GM12891 (cell line): ENCODE measurements around the gene OR51G2.

ENCODE experiments used
- PAX5 ChIP-seq: IDR thresholded peaks from 2 replicates; pipeline ENCODE4 v1.6.1; 2011; ENCODE audit warnings: low read length, moderate library complexity, mild to moderate bottlenecking; ENCODE audit not compliant: insufficient read depth, severe bottlenecking
- POLR2A ChIP-seq: IDR thresholded peaks from 2 replicates; pipeline ENCODE4 v1.6.1; 2011; ENCODE audit warnings: low read depth, low read length, control low read depth
- POLR2AphosphoS5 ChIP-seq: IDR thresholded peaks from 2 replicates; pipeline ENCODE4 v1.6.1; 2011; ENCODE audit warnings: low read depth, low read length, control low read depth
- POU2F2 ChIP-seq: IDR thresholded peaks from 2 replicates; pipeline ENCODE4 v1.6.1; 2011; ENCODE audit warnings: low read depth, mild to moderate bottlenecking, control low read depth, low read length, moderate library complexity
- SPI1 ChIP-seq: IDR thresholded peaks from 2 replicates; pipeline ENCODE4 v1.6.1; 2011; ENCODE audit warnings: low read depth, low read length, control low read depth
- TAF1 ChIP-seq: IDR thresholded peaks from 2 replicates; pipeline ENCODE4 v1.6.1; 2011; ENCODE audit warnings: low read depth, low read length, control low read depth

GRCh38 chr11:4884361-4884760, 34.8 kb downstream of the OR51G2 start:
- no peak for TF ChIP-seq POLR2A
- TF ChIP-seq POLR2AphosphoS5, result no peak
- no peak for TF ChIP-seq SPI1
- TF ChIP-seq TAF1, result no peak
- no peak for TF ChIP-seq PAX5
- TF ChIP-seq POU2F2, result no peak
